NCI-H748 (cell line): ENCODE measurements around the gene CYBC1.
A peak's percentile ranks its signal among the peaks of the same experiment; 100 is the strongest.

Source experiments
- DNase-seq: peaks from one replicate; lab custom pipeline; 2025; ENCODE audit not compliant: unreplicated experiment; lab: John Stamatoyannopoulos, UW

Gene CYBC1

GRCh38 chr17:82450357-82451106 lies at the start of gene CYBC1:
Gene CYBC1 (minus strand): TSS chr17:82450752. CDS start chr17:82449254, 1,498 bp downstream.
- DNase-seq = peak; percentile 93

- peak; percentile 82 for DNase-seq
Observed at GRCh38 chr17:82497483-82498405, 47.2 kb upstream of the CYBC1 start.

- peak; percentile 97 for DNase-seq
Observed at GRCh38 chr17:82496529-82497434, 46.2 kb upstream of the CYBC1 start.

GRCh38 chr17:82495844-82496528 lies 45.4 kb upstream of the CYBC1 start:
- DNase-seq = peak; percentile 94

GRCh38 chr17:82494236-82495055 lies 43.9 kb upstream of the CYBC1 start:
- peak; percentile 93 for DNase-seq

- DNase-seq = no peak
Observed at GRCh38 chr17:82493226-82493781, 42.8 kb upstream of the CYBC1 start.

- no peak for DNase-seq
Observed at GRCh38 chr17:82492643-82493225, 42.2 kb upstream of the CYBC1 start.

GRCh38 chr17:82491533-82491932 lies 41.0 kb upstream of the CYBC1 start:
- no peak for DNase-seq

- no peak for DNase-seq
Observed at GRCh38 chr17:82491196-82491530, 40.6 kb upstream of the CYBC1 start.

GRCh38 chr17:82490512-82491195 lies 40.1 kb upstream of the CYBC1 start:
- DNase-seq = peak; percentile 15

- DNase-seq = no peak
Observed at GRCh38 chr17:82489851-82490511, 39.4 kb upstream of the CYBC1 start.

GRCh38 chr17:82489117-82489516 lies 38.6 kb upstream of the CYBC1 start:
- DNase-seq = no peak

- DNase-seq = no peak
Observed at GRCh38 chr17:82487910-82488309, 37.4 kb upstream of the CYBC1 start.

- no peak for DNase-seq
Observed at GRCh38 chr17:82486231-82487094, 35.9 kb upstream of the CYBC1 start.

- no peak for DNase-seq
Observed at GRCh38 chr17:82483836-82484235, 33.3 kb upstream of the CYBC1 start.

GRCh38 chr17:82483204-82483660 lies 32.7 kb upstream of the CYBC1 start:
- no peak for DNase-seq

GRCh38 chr17:82480318-82480717 lies 29.8 kb upstream of the CYBC1 start:
- no peak for DNase-seq
